ENCODE results near the gene C1orf35. TPM values are rescaled to one million over a fixed set of nuclear protein-coding genes. Genes with fewer than 3 reads are reported as not detected.

The C1orf35 gene
- total and polyA plus RNA-seq, 2 experiments from 2014 or later = 14.0 to 67.6 TPM

DNA sequence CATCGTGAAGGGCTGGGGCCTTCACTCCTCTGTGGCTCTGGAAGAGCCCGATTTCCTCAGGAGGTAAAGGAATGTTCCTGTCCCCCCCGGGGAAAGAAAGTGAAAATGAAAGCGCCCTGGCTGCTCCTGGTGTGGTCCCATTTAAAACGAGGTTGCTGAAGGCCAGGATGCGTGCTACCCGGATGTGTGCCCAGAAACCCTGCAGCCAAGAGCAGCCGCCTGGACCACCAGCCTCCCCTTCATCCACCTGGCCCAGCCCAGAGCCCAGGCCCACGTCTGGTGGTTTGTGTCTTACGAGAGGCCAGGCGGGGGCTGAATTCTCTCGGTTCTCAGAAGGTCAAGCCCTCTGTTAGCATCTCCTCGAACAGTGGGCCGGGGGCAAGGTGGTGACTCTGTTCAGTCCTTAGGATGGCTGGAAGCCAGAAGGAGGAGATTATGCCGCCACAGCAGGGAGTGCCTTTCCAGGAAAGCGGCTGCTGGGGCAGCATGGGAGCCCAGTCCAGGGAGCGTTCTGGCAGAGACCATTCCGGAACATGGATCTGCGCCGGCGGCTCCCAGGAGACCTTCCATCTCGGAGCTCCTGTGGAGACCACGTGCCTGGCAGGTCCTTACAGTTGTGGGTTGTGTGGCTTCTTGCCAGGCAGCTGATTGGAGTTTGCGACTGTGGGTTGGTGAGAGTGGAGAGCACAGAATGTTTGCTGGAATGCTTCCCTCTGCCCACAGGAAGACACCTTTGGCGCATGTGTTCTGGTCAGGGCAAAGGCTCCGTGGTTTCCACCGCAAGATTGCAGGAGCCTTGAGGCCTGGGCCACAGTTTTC lies 38.3 kb upstream of the C1orf35 start:
- Mint-ChIP-seq H3K36me3 (ENCODE audit: low read depth) (no peaks in the 10 kb centered on the region; the same call in 1 of the 3 replicates), H3K4me3 (peak overlapping the region; percentile 86), H3K27me3 (ENCODE audit: insufficient read depth, low read depth, poor library complexity) (peaks cover 13% of the 10 kb centered on the region), H3K9me3 (no peaks in the 10 kb centered on the region; the same call in 2 of the 3 replicates), H3K27ac (peak overlapping the region; percentile 67; the same call in 1 of the 2 replicates), H3K4me1 (peaks cover 2% of the 10 kb centered on the region; the same call in 1 of the 3 replicates)
- TF ChIP-seq ZNF114 (CRISPR knock-in tag; IDR thresholded peaks at IDR 0.05) (no peak), EZH2phosphoT487 (IDR thresholded peaks at IDR 0.05; ENCODE audit: unreplicated experiment) (no peak), EZH2 (IDR thresholded peaks at IDR 0.05; ENCODE audit: low read depth, unreplicated experiment) (no peak), CREB1 (CRISPR knock-in tag; IDR thresholded peaks at IDR 0.05; ENCODE audit: low read depth) (no peak), POLR2AphosphoS5 (IDR thresholded peaks at IDR 0.05; ENCODE audit: low read depth) (no peak), JUNB (IDR thresholded peaks at IDR 0.05; ENCODE audit: unreplicated experiment) (no peak), STAT1 (IDR thresholded peaks at IDR 0.05; ENCODE audit: unreplicated experiment) (no peak), ZNF331 (CRISPR knock-in tag; IDR thresholded peaks at IDR 0.05; ENCODE audit: low read depth) (no peak), NANOG (IDR thresholded peaks at IDR 0.05; ENCODE audit: borderline replicate concordance) (no peak)
- TF ChIP-seq, protein P1, sequence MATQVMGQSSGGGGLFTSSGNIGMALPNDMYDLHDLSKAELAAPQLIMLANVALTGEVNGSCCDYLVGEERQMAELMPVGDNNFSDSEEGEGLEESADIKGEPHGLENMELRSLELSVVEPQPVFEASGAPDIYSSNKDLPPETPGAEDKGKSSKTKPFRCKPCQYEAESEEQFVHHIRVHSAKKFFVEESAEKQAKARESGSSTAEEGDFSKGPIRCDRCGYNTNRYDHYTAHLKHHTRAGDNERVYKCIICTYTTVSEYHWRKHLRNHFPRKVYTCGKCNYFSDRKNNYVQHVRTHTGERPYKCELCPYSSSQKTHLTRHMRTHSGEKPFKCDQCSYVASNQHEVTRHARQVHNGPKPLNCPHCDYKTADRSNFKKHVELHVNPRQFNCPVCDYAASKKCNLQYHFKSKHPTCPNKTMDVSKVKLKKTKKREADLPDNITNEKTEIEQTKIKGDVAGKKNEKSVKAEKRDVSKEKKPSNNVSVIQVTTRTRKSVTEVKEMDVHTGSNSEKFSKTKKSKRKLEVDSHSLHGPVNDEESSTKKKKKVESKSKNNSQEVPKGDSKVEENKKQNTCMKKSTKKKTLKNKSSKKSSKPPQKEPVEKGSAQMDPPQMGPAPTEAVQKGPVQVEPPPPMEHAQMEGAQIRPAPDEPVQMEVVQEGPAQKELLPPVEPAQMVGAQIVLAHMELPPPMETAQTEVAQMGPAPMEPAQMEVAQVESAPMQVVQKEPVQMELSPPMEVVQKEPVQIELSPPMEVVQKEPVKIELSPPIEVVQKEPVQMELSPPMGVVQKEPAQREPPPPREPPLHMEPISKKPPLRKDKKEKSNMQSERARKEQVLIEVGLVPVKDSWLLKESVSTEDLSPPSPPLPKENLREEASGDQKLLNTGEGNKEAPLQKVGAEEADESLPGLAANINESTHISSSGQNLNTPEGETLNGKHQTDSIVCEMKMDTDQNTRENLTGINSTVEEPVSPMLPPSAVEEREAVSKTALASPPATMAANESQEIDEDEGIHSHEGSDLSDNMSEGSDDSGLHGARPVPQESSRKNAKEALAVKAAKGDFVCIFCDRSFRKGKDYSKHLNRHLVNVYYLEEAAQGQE (IDR thresholded peaks at IDR 0.05; ENCODE audit: unreplicated experiment) = no peak
- TF ChIP-seq, protein P2, sequence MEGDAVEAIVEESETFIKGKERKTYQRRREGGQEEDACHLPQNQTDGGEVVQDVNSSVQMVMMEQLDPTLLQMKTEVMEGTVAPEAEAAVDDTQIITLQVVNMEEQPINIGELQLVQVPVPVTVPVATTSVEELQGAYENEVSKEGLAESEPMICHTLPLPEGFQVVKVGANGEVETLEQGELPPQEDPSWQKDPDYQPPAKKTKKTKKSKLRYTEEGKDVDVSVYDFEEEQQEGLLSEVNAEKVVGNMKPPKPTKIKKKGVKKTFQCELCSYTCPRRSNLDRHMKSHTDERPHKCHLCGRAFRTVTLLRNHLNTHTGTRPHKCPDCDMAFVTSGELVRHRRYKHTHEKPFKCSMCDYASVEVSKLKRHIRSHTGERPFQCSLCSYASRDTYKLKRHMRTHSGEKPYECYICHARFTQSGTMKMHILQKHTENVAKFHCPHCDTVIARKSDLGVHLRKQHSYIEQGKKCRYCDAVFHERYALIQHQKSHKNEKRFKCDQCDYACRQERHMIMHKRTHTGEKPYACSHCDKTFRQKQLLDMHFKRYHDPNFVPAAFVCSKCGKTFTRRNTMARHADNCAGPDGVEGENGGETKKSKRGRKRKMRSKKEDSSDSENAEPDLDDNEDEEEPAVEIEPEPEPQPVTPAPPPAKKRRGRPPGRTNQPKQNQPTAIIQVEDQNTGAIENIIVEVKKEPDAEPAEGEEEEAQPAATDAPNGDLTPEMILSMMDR (conservative IDR thresholded peaks at IDR 0.05; ENCODE audit: low read depth in 2 of 2) = no peak
- TF ChIP-seq, protein P3, sequence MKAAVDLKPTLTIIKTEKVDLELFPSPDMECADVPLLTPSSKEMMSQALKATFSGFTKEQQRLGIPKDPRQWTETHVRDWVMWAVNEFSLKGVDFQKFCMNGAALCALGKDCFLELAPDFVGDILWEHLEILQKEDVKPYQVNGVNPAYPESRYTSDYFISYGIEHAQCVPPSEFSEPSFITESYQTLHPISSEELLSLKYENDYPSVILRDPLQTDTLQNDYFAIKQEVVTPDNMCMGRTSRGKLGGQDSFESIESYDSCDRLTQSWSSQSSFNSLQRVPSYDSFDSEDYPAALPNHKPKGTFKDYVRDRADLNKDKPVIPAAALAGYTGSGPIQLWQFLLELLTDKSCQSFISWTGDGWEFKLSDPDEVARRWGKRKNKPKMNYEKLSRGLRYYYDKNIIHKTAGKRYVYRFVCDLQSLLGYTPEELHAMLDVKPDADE (IDR thresholded peaks at IDR 0.05) = no peak
- TF ChIP-seq, protein P4, sequence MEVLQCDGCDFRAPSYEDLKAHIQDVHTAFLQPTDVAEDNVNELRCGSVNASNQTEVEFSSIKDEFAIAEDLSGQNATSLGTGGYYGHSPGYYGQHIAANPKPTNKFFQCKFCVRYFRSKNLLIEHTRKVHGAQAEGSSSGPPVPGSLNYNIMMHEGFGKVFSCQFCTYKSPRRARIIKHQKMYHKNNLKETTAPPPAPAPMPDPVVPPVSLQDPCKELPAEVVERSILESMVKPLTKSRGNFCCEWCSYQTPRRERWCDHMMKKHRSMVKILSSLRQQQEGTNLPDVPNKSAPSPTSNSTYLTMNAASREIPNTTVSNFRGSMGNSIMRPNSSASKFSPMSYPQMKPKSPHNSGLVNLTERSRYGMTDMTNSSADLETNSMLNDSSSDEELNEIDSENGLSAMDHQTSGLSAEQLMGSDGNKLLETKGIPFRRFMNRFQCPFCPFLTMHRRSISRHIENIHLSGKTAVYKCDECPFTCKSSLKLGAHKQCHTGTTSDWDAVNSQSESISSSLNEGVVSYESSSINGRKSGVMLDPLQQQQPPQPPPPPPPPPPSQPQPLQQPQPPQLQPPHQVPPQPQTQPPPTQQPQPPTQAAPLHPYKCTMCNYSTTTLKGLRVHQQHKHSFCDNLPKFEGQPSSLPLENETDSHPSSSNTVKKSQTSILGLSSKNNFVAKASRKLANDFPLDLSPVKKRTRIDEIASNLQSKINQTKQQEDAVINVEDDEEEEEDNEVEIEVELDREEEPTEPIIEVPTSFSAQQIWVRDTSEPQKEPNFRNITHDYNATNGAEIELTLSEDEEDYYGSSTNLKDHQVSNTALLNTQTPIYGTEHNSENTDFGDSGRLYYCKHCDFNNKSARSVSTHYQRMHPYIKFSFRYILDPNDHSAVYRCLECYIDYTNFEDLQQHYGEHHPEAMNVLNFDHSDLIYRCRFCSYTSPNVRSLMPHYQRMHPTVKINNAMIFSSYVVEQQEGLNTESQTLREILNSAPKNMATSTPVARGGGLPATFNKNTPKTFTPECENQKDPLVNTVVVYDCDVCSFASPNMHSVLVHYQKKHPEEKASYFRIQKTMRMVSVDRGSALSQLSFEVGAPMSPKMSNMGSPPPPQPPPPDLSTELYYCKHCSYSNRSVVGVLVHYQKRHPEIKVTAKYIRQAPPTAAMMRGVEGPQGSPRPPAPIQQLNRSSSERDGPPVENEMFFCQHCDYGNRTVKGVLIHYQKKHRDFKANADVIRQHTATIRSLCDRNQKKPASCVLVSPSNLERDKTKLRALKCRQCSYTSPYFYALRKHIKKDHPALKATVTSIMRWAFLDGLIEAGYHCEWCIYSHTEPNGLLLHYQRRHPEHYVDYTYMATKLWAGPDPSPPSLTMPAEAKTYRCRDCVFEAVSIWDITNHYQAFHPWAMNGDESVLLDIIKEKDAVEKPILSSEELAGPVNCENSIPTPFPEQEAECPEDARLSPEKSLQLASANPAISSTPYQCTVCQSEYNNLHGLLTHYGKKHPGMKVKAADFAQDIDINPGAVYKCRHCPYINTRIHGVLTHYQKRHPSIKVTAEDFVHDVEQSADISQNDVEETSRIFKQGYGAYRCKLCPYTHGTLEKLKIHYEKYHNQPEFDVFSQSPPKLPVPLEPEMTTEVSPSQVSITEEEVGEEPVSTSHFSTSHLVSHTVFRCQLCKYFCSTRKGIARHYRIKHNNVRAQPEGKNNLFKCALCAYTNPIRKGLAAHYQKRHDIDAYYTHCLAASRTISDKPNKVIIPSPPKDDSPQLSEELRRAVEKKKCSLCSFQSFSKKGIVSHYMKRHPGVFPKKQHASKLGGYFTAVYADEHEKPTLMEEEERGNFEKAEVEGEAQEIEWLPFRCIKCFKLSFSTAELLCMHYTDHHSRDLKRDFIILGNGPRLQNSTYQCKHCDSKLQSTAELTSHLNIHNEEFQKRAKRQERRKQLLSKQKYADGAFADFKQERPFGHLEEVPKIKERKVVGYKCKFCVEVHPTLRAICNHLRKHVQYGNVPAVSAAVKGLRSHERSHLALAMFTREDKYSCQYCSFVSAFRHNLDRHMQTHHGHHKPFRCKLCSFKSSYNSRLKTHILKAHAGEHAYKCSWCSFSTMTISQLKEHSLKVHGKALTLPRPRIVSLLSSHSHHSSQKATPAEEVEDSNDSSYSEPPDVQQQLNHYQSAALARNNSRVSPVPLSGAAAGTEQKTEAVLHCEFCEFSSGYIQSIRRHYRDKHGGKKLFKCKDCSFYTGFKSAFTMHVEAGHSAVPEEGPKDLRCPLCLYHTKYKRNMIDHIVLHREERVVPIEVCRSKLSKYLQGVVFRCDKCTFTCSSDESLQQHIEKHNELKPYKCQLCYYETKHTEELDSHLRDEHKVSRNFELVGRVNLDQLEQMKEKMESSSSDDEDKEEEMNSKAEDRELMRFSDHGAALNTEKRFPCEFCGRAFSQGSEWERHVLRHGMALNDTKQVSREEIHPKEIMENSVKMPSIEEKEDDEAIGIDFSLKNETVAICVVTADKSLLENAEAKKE (CRISPR knock-in tag; IDR thresholded peaks at IDR 0.05) = no peak
- H4K20me1 ChIP-seq (replicated peaks; ENCODE audit: insufficient read depth) = no peaks in the 10 kb centered on the region
- DNase-seq (ENCODE audit: low spot score) (no peak), ATAC-seq (no peak)
- H2AFZ ChIP-seq = no peak overlapping the region
- peak overlapping the region; percentile 92 for H3K4me3 ChIP-seq
- peaks cover 34% of the 10 kb centered on the region for H3K79me2 ChIP-seq (replicated peaks; ENCODE audit: insufficient read depth)
- no peaks in the 10 kb centered on the region for H3F3A ChIP-seq (replicated peaks; ENCODE audit: low read depth)
- H3K4me1 ChIP-seq (ENCODE audit: insufficient read depth) = peaks cover 5% of the 10 kb centered on the region; the same call in 1 of the 2 replicates
- peak overlapping the region; percentile 98 for H3K4me2 ChIP-seq
- no peaks in the 10 kb centered on the region for H3K9me2 ChIP-seq (ENCODE audit: insufficient read depth)
- no peaks in the 10 kb centered on the region for H3K36me3 ChIP-seq (ENCODE audit: insufficient read depth)
- peaks cover 16% of the 10 kb centered on the region for H3K27me3 ChIP-seq (ENCODE audit: insufficient read depth)
- no peak overlapping the region for H3K27ac ChIP-seq (ENCODE audit: low read depth)
